BLaER1 treated with 17β-estradiol and CSF1 and Interleukin-3, amounts not matched to agents 10 nM and 100 nM (cell line): ENCODE data around the gene RUFY2.
A peak's percentile ranks its signal among the peaks of the same experiment; 100 is the strongest.

ENCODE experiments used
- H3K27ac ChIP-seq, 11 experiments: shearing (Covaris generic); formaldehyde crosslinking; 2 replicates each; pipeline ENCODE4 v1.8.1; 2022
- H3K27me3 ChIP-seq, 11 experiments: shearing (Covaris generic); formaldehyde crosslinking; 2 replicates each; pipeline ENCODE4 v1.8.1; 2022
- H3K36me3 ChIP-seq, 11 experiments: shearing (Covaris generic); formaldehyde crosslinking; 2 replicates each; pipeline ENCODE4 v1.8.1; 2022
- H3K4me1 ChIP-seq, 10 experiments: shearing (Covaris generic); formaldehyde crosslinking; 2 replicates each; pipeline ENCODE4 v1.8.1; 2022
- H3K4me2 ChIP-seq, 11 experiments: shearing (Covaris generic); formaldehyde crosslinking; 2 replicates each; pipeline ENCODE4 v1.8.1; 2022
- H3K4me3 ChIP-seq, 10 experiments: shearing (Covaris generic); formaldehyde crosslinking; 2 replicates each; pipeline ENCODE4 v1.8.1; 2022
- H3K9ac ChIP-seq, 11 experiments: shearing (Covaris generic); formaldehyde crosslinking; 2 replicates each; pipeline ENCODE4 v1.8.1; 2022
- H3K9me3 ChIP-seq, 11 experiments: shearing (Covaris generic); formaldehyde crosslinking; replicated peaks in 1 of 11; 2 replicates each; pipeline ENCODE4 v1.8.1; 2022
- H4K20me1 ChIP-seq, 11 experiments: shearing (Covaris generic); formaldehyde crosslinking; 2 replicates each; pipeline ENCODE4 v1.8.1; 2022
- Cebpa-rat ChIP-seq, 11 experiments: shearing (Covaris generic); IDR thresholded peaks; 2 replicates each; pipeline ENCODE4 v1.8.1; 2022

The RUFY2 gene

GRCh38 chr10:68367121-68367520 lies 40.0 kb downstream of the RUFY2 start:
- H3K9ac ChIP-seq: no peak overlapping the region
- peaks cover 0 to 16% (median 0%) of the 10 kb centered on the region in 10 experiments; a peak in 8 of 20 replicates for H3K4me1 ChIP-seq
- TF ChIP-seq Cebpa-rat (IDR thresholded peaks at IDR 0.05): no peak
- no peak overlapping the region for H3K4me3 ChIP-seq
- H3K9me3 ChIP-seq: peaks cover 11 to 16% (median 15%) of the 10 kb centered on the region in 11 experiments
- H3K4me2 ChIP-seq: no peak overlapping the region
- H3K36me3 ChIP-seq: peaks cover 52 to 89% (median 77%) of the 10 kb centered on the region in 11 experiments
- no peaks in the 10 kb centered on the region for H3K27me3 ChIP-seq
- H4K20me1 ChIP-seq: no peaks in the 10 kb centered on the region; a peak in 2 of 22 replicates
- no peak overlapping the region for H3K27ac ChIP-seq

DNA sequence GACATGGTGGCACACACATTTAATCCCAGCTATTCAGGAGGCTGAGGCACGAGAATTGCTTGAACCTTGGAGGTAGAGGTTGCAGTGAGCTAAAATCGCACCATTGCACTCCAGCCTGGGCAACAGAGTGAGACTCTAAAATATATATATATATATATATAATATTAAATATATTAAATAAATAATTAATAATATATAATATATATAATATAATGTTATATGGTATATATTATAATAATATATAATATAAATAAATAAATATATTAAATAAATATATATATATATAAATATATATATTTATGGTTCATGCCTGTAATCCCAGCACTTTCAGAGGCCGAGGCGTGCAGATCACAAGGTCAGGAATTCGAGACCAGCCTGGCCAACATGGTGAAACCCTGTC lies 40.5 kb downstream of the RUFY2 start:
- H4K20me1 ChIP-seq: no peaks in the 10 kb centered on the region; a peak in 2 of 22 replicates
- no peak overlapping the region for H3K4me3 ChIP-seq
- TF ChIP-seq Cebpa-rat (IDR thresholded peaks at IDR 0.05): no peak
- no peak overlapping the region for H3K9ac ChIP-seq
- H3K27me3 ChIP-seq: no peaks in the 10 kb centered on the region
- H3K36me3 ChIP-seq: peaks cover 51 to 89% (median 76%) of the 10 kb centered on the region in 11 experiments
- peaks cover 6 to 11% (median 10%) of the 10 kb centered on the region in 11 experiments for H3K9me3 ChIP-seq
- H3K4me2 ChIP-seq: no peak overlapping the region
- peaks cover 0 to 16% (median 0%) of the 10 kb centered on the region in 10 experiments; a peak in 8 of 20 replicates for H3K4me1 ChIP-seq
- H3K27ac ChIP-seq: no peak overlapping the region

GRCh38 chr10:68365611-68366010 lies 41.5 kb downstream of the RUFY2 start:
- no peak overlapping the region for H3K4me3 ChIP-seq
- no peak for TF ChIP-seq Cebpa-rat (IDR thresholded peaks at IDR 0.05)
- no peaks in the 10 kb centered on the region; a peak in 2 of 22 replicates for H4K20me1 ChIP-seq
- H3K9me3 ChIP-seq: peaks cover 0 to under 1% (median 0%) of the 10 kb centered on the region in 11 experiments; a peak in 2 of 22 replicates
- H3K4me1 ChIP-seq: peaks cover 0 to 16% (median 0%) of the 10 kb centered on the region in 10 experiments; a peak in 8 of 20 replicates
- H3K27me3 ChIP-seq: no peaks in the 10 kb centered on the region
- H3K36me3 ChIP-seq: peaks cover 41 to 89% (median 73%) of the 10 kb centered on the region in 11 experiments
- no peak overlapping the region for H3K27ac ChIP-seq
- no peak overlapping the region for H3K4me2 ChIP-seq
- H3K9ac ChIP-seq: no peak overlapping the region

GRCh38 chr10:68364101-68364886 lies 42.8 kb downstream of the RUFY2 start:
- no peak for TF ChIP-seq Cebpa-rat (IDR thresholded peaks at IDR 0.05)
- peaks cover 0 to 16% (median 0%) of the 10 kb centered on the region in 10 experiments; a peak in 8 of 20 replicates for H3K4me1 ChIP-seq
- peaks cover 29 to 87% (median 70%) of the 10 kb centered on the region in 11 experiments for H3K36me3 ChIP-seq
- H3K9me3 ChIP-seq: no peaks in the 10 kb centered on the region
- no peak overlapping the region for H3K4me3 ChIP-seq
- no peak overlapping the region for H3K4me2 ChIP-seq
- no peak overlapping the region for H3K27ac ChIP-seq
- H3K9ac ChIP-seq: no peak overlapping the region
- no peaks in the 10 kb centered on the region; a peak in 2 of 22 replicates for H4K20me1 ChIP-seq
- no peaks in the 10 kb centered on the region for H3K27me3 ChIP-seq

GRCh38 chr10:68362590-68362989 lies 44.5 kb downstream of the RUFY2 start:
- no peaks in the 10 kb centered on the region for H3K9me3 ChIP-seq
- H3K4me1 ChIP-seq: peaks cover 0 to 16% (median 0%) of the 10 kb centered on the region in 10 experiments; a peak in 8 of 20 replicates
- no peak overlapping the region for H3K27ac ChIP-seq
- H3K4me2 ChIP-seq: 0 out of 22 replicates have a peak overlapping the region, but pooled peaks of 1 of the 11 experiments have one; percentile 2
- H4K20me1 ChIP-seq: no peaks in the 10 kb centered on the region; a peak in 2 of 22 replicates
- no peak for TF ChIP-seq Cebpa-rat (IDR thresholded peaks at IDR 0.05)
- no peak overlapping the region for H3K4me3 ChIP-seq
- no peaks in the 10 kb centered on the region for H3K27me3 ChIP-seq
- peak overlapping the region in 1 of 11 experiments; percentile 25; a peak in 1 of 22 replicates for H3K9ac ChIP-seq
- H3K36me3 ChIP-seq: peaks cover 33 to 86% (median 71%) of the 10 kb centered on the region in 11 experiments

GRCh38 chr10:68359189-68359588 lies 47.9 kb downstream of the RUFY2 start:
- Histone ChIP-seq H4K20me1 (no peaks in the 10 kb centered on the region; a peak in 1 of 22 replicates), H3K4me1 (peaks cover 0 to 12% (median 0%) of the 10 kb centered on the region in 10 experiments; a peak in 8 of 20 replicates), H3K9ac (no peak overlapping the region), H3K27me3 (no peaks in the 10 kb centered on the region), H3K4me2 (no peak overlapping the region), H3K27ac (no peak overlapping the region), H3K9me3 (no peaks in the 10 kb centered on the region), H3K36me3 (peaks cover 50 to 95% (median 82%) of the 10 kb centered on the region in 11 experiments), H3K4me3 (no peak overlapping the region)
- no peak for TF ChIP-seq Cebpa-rat (IDR thresholded peaks at IDR 0.05)

DNA sequence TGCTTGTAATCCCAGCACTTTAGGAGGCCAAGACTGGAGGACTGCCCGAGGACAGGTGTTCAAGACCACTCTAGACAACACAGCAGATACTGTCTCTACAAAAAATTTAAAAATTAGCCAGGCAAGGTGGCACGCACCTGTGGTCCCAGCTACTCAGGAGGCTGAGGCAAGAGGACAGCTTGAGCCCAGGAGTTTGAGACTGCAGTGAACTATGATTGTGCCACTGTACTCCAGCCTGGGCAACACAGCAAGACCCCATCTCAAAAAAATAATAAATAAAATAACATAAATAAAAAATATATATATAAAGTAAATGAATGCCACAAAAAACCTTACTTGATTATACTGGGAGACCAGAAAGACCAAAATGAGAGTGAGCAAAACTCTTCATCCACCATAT lies 53.5 kb downstream of the RUFY2 start:
- no peaks in the 10 kb centered on the region for H3K4me1 ChIP-seq
- H3K4me2 ChIP-seq: no peak overlapping the region
- peaks cover 0 to 8% (median 0%) of the 10 kb centered on the region in 11 experiments; a peak in 4 of 22 replicates for H4K20me1 ChIP-seq
- H3K27ac ChIP-seq: no peak overlapping the region
- H3K27me3 ChIP-seq: no peaks in the 10 kb centered on the region
- H3K9ac ChIP-seq: no peak overlapping the region
- peaks cover 60 to 95% (median 79%) of the 10 kb centered on the region in 11 experiments for H3K36me3 ChIP-seq
- no peak for TF ChIP-seq Cebpa-rat (IDR thresholded peaks at IDR 0.05)
- H3K4me3 ChIP-seq: no peak overlapping the region
- no peaks in the 10 kb centered on the region for H3K9me3 ChIP-seq

- Histone ChIP-seq H3K9me3 (no peaks in the 10 kb centered on the region), H4K20me1 (peaks cover 26 to 60% (median 48%) of the 10 kb centered on the region in 11 experiments; a peak in 21 of 22 replicates), H3K9ac (no peak overlapping the region), H3K4me1 (no peaks in the 10 kb centered on the region), H3K36me3 (peaks cover 65 to 94% (median 74%) of the 10 kb centered on the region in 11 experiments), H3K4me2 (no peak overlapping the region), H3K4me3 (no peak overlapping the region), H3K27me3 (no peaks in the 10 kb centered on the region), H3K27ac (no peak overlapping the region)
- no peak for TF ChIP-seq Cebpa-rat (IDR thresholded peaks at IDR 0.05)
Measured at GRCh38 chr10:68348265-68348741, 58.8 kb downstream of the RUFY2 start.

GRCh38 chr10:68346774-68347173 lies 60.3 kb downstream of the RUFY2 start:
- TF ChIP-seq Cebpa-rat (IDR thresholded peaks at IDR 0.05): no peak
- peaks cover 65 to 94% (median 74%) of the 10 kb centered on the region in 11 experiments for H3K36me3 ChIP-seq

More at GRCh38 chr10:68346774-68347173, 60.3 kb downstream of the RUFY2 start:
- Histone ChIP-seq H3K27me3 (no peaks in the 10 kb centered on the region), H3K9me3 (no peaks in the 10 kb centered on the region), H3K4me2 (no peak overlapping the region), H4K20me1 (peaks cover 41 to 75% (median 63%) of the 10 kb centered on the region in 11 experiments), H3K27ac (no peak overlapping the region), H3K9ac (no peak overlapping the region), H3K4me1 (no peaks in the 10 kb centered on the region), H3K4me3 (no peak overlapping the region)
